ENCODE data around the gene SH3RF3. TPM values are rescaled to one million over a fixed set of nuclear protein-coding genes. Genes with fewer than 3 reads are reported as not detected.

SH3RF3 gene
- total RNA-seq, 1 donor from 2014 or later, result 1.7 TPM

DNA sequence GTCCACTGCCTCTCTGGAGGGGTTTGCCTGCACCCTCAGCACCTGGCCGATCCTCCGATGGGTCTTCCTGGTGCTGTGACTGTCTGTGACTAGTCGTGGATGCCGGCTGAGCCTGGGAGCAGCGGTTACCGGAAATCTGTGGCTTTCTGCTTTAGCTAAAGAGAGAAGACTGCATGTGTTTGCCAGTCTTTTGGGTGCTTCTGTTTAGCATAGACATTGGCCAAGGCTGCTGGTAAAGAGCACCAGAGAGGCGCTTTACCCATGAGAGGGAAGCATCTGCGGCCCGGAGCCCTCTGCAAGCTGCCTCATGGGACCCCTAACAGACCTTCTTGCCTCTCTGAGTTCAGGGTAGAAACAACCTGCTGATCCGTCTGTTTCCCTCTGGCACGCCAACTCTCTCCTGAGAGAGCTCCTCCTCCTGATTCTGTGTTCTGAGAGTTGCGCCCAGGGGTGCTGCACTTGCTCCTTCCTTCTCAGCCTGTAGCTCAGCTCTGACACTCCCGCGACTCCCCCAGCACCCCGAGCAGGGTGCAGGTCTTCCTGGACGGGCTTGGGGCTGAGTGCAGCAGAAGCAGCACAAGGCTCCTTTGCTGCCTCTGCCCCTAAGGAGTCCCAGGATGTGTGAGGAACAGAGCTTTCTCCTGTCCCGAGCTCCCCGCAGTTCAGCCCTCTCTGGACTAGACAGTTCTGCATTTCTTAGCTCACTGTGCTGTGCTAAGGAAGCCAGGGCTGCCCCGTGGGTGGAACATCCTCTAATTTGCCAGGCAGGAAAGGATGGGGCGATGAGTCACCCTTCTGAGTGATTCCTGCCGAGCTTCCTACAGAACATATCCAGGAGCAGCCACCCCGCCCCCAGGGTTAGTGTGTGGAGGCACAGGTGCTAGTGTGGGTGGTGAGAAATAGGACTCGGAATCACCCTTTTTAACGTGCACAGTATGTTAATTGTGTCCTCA lies 203.2 kb downstream of the SH3RF3 start:
- DNase-seq, result no peak
- peaks cover 4% of the 10 kb centered on the region for H3K36me3 Mint-ChIP-seq (ENCODE audit: unreplicated experiment)
- peaks cover 1% of the 10 kb centered on the region for H3K27me3 Mint-ChIP-seq (ENCODE audit: unreplicated experiment)
- peaks cover 2% of the 10 kb centered on the region for H3K9me3 Mint-ChIP-seq (ENCODE audit: unreplicated experiment)
- no peak overlapping the region for H3K27ac Mint-ChIP-seq (ENCODE audit: unreplicated experiment)
- TF ChIP-seq, protein P1, sequence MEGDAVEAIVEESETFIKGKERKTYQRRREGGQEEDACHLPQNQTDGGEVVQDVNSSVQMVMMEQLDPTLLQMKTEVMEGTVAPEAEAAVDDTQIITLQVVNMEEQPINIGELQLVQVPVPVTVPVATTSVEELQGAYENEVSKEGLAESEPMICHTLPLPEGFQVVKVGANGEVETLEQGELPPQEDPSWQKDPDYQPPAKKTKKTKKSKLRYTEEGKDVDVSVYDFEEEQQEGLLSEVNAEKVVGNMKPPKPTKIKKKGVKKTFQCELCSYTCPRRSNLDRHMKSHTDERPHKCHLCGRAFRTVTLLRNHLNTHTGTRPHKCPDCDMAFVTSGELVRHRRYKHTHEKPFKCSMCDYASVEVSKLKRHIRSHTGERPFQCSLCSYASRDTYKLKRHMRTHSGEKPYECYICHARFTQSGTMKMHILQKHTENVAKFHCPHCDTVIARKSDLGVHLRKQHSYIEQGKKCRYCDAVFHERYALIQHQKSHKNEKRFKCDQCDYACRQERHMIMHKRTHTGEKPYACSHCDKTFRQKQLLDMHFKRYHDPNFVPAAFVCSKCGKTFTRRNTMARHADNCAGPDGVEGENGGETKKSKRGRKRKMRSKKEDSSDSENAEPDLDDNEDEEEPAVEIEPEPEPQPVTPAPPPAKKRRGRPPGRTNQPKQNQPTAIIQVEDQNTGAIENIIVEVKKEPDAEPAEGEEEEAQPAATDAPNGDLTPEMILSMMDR (IDR thresholded peaks at IDR 0.05; ENCODE audit: partially characterized antibody, unreplicated experiment), result no peak
- H3K4me1 Mint-ChIP-seq (ENCODE audit: low read depth, unreplicated experiment), result peaks cover 7% of the 10 kb centered on the region
- no peak overlapping the region for H3K4me3 Mint-ChIP-seq (ENCODE audit: unreplicated experiment)

DNA sequence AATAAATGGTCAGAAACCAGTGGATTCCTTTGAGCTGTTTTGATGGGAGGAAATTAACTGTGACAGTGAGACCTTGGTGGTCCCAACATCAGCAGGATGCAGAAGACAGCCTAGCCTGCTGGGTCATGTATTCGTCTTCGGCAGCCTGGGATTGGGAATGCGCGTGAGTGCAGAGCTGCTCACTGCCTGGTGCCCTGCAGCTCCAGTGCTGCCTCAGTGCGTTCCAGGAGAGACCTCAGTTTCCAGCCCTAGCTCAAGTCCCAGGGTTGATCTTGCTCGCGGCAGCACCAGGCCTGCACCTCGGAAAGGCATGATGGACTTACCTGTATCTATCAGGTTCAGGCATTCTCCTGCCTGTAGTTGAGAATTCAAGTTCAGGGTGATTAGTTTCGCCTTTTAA lies 203.9 kb downstream of the SH3RF3 start:
- no peak overlapping the region for H3K27ac Mint-ChIP-seq (ENCODE audit: unreplicated experiment)
- H3K9me3 Mint-ChIP-seq (ENCODE audit: unreplicated experiment), result peaks cover 2% of the 10 kb centered on the region
- H3K36me3 Mint-ChIP-seq (ENCODE audit: unreplicated experiment), result peaks cover 4% of the 10 kb centered on the region
- no peak for DNase-seq
- TF ChIP-seq, protein P1 (IDR thresholded peaks at IDR 0.05; ENCODE audit: partially characterized antibody, unreplicated experiment), result no peak
- no peak overlapping the region for H3K4me3 Mint-ChIP-seq (ENCODE audit: unreplicated experiment)
- H3K4me1 Mint-ChIP-seq (ENCODE audit: low read depth, unreplicated experiment), result peaks cover 7% of the 10 kb centered on the region
- peaks cover 1% of the 10 kb centered on the region for H3K27me3 Mint-ChIP-seq (ENCODE audit: unreplicated experiment)

DNA sequence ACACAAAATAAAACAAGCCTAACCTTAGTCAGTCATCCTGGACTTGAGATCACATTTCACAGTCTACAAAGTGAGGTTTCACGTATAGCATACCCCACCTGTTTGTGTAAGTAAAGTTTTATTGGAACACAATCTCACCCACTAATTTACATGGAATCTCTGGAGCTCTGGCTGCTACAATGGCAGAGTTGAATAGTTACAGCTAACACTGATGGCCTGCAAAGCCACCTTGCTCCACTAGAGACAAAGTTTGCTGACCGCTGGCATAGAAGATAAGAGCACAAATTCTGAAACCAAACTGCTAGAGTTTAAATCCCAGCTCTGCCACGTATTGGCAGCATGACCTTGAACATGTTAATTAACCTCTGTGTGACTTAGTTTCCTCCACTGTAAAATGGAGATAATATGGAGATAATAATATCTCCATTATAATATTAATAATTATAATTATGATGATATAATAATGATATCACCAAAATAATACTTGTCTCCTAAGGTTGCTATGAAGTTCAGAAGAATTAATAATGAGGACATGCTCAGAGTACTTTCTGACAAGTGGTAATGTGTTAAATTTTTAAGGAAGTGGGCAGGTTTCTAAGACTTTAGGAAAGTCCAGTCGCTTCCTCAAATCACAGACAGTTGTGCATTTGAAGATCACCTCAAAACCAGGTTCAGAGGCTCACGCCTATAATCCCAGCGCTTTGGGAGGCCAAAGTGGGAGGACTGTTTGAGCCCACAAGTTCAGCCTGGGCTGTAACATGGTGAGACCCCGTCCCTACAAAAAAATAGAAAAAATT lies 204.6 kb downstream of the SH3RF3 start:
- Mint-ChIP-seq H3K27me3 (ENCODE audit: unreplicated experiment) (peaks cover 1% of the 10 kb centered on the region), H3K4me3 (ENCODE audit: unreplicated experiment) (no peak overlapping the region), H3K27ac (ENCODE audit: unreplicated experiment) (no peak overlapping the region), H3K36me3 (ENCODE audit: unreplicated experiment) (peaks cover 4% of the 10 kb centered on the region), H3K4me1 (ENCODE audit: low read depth, unreplicated experiment) (peaks cover 7% of the 10 kb centered on the region), H3K9me3 (ENCODE audit: unreplicated experiment) (no peaks in the 10 kb centered on the region)
- TF ChIP-seq, protein P1 (IDR thresholded peaks at IDR 0.05; ENCODE audit: partially characterized antibody, unreplicated experiment), result peak; percentile 23
- no peak for DNase-seq

DNA sequence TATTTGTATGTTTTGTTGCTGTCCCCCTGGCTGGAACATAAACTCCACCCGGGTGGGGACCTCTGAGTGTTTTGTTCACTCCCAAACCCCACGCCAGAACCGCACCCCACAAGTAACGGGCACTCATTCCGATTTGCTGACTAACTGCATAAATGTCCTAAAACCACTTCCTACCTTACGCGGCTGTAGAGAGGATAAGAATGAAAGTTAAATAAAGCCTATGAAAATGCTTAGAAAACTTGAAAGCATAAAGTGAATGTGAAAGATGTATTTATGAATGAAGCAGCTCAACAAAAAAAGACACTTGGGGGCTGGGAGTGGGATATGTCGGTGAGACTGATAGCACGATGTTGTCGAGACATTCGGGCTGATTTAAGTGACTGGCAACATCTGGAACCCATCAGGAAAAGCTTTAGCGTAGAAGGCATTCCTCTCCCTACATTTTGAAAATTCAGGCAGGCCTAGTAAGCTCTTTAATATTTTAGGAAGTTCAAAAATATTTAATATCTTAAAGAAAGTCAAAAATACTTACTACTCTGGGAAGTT lies 206.7 kb downstream of the SH3RF3 start:
- Mint-ChIP-seq H3K27me3 (ENCODE audit: unreplicated experiment) (no peaks in the 10 kb centered on the region), H3K4me3 (ENCODE audit: unreplicated experiment) (no peak overlapping the region), H3K27ac (ENCODE audit: unreplicated experiment) (no peak overlapping the region), H3K4me1 (ENCODE audit: low read depth, unreplicated experiment) (peaks cover 7% of the 10 kb centered on the region), H3K36me3 (ENCODE audit: unreplicated experiment) (peaks cover 10% of the 10 kb centered on the region), H3K9me3 (ENCODE audit: unreplicated experiment) (no peaks in the 10 kb centered on the region)
- DNase-seq, result no peak
- TF ChIP-seq, protein P1 (IDR thresholded peaks at IDR 0.05; ENCODE audit: partially characterized antibody, unreplicated experiment), result no peak

Measured in glutamatergic neuron (in vitro differentiated cells).